Caco-2 (cell line): ENCODE data around the gene CEBPZOS. TPM values are rescaled to one million over a fixed set of nuclear protein-coding genes. Genes with fewer than 3 reads are reported as not detected.
"Not testable (repeated sequence)": the region's sequence is repeated elsewhere in the genome, so short reads cannot be mapped to it uniquely, and the experiment has no call there.

Experiments used
- BruUV-seq: library from RNA; stranded (reverse); fragments of 400-500 nt; replicated peaks from 2 replicates; lab custom pipeline; 2021; lab: Mats Ljungman, UMichigan
- CTCF ChIA-PET: fragments of 300-600 bp; sonication (Branson Sonifier 250); formaldehyde crosslinking; loops from one replicate; lab custom pipeline; 2022; ENCODE audit warnings: antibody characterized with exemption; lab: Charles Lee
- POLR2A ChIA-PET: fragments of 300-600 bp; sonication (Branson Sonifier 250); formaldehyde crosslinking; loops from one replicate; lab custom pipeline; 2022; ENCODE audit warnings: antibody characterized with exemption; lab: Charles Lee
- DNase-seq, 2 experiments: peaks; one replicate each; pipeline versions ENCODE4 v3.0.0 to v3.0.0-alpha.2; 2020 to 2022
- H3K27me3 ChIP-seq: replicated peaks from 2 replicates; pipeline ENCODE4 v1.6.0; 2011; ENCODE audit warnings: low read length; ENCODE audit not compliant: control insufficient read depth, insufficient read depth
- H3K36me3 ChIP-seq: 2 replicates; pipeline ENCODE4 v1.5.1; 2011; ENCODE audit warnings: low read length; ENCODE audit not compliant: control insufficient read depth, insufficient read depth
- H3K4me1 ChIP-seq: fragments of 250-450 bp; sonication (Bioruptor Pico); 2 replicates; pipeline ENCODE4 v1.5.1; 2020; ENCODE audit warnings: mild to moderate bottlenecking
- H3K4me3 ChIP-seq: 2 replicates; pipeline ENCODE4 v1.5.1; 2011; ENCODE audit warnings: low read depth, mild to moderate bottlenecking, control low read depth, low read length
- H3K9me3 ChIP-seq: fragments of 250-450 bp; sonication (Bioruptor Pico); 2 replicates; pipeline ENCODE4 v1.5.1; 2020; ENCODE audit warnings: mild to moderate bottlenecking, moderate library complexity
- H3K27ac Mint-ChIP-seq: one replicate; pipeline ENCODE4 v1.8.0; 2022; ENCODE audit warnings: mixed read lengths; ENCODE audit not compliant: unreplicated experiment
- H3K27me3 Mint-ChIP-seq: one replicate; pipeline ENCODE4 v1.8.0; 2022; ENCODE audit warnings: mixed read lengths; ENCODE audit not compliant: insufficient read depth, unreplicated experiment
- H3K36me3 Mint-ChIP-seq: one replicate; pipeline ENCODE4 v1.8.0; 2022; ENCODE audit warnings: mild to moderate bottlenecking, mixed read lengths; ENCODE audit not compliant: insufficient read depth, unreplicated experiment
- H3K4me1 Mint-ChIP-seq: one replicate; pipeline ENCODE4 v1.8.0; 2022; ENCODE audit warnings: low read depth, mixed read lengths; ENCODE audit not compliant: unreplicated experiment
- H3K4me3 Mint-ChIP-seq: one replicate; pipeline ENCODE4 v1.8.0; 2022; ENCODE audit warnings: mild to moderate bottlenecking, moderate library complexity, mixed read lengths; ENCODE audit not compliant: unreplicated experiment
- H3K9me3 Mint-ChIP-seq: one replicate; pipeline ENCODE4 v1.8.0; 2022; ENCODE audit warnings: mixed read lengths; ENCODE audit not compliant: unreplicated experiment
- intact Hi-C: fragments of 100-400 bp; cut with micrococcal nuclease; formaldehyde crosslinking; loops from one replicate; pipeline ENCODE4 v1.10.0; 2022; ENCODE audit not compliant: unreplicated experiment
- total RNA-seq: library from RNA; stranded (reverse); gene quantifications from 2 replicates; pipeline ENCODE4 v1.2.3, GENCODE V29; 2022
- TF ChIP-seq, protein P1 (sequence below), 2 experiments: fragments of 200-600 bp in 1 of 2; IDR thresholded peaks; 1 replicate in 1 of 2; 2 replicates in 1 of 2; pipeline versions ENCODE4 v1.5.1 to v1.8.0; 2011 to 2022; ENCODE audit warnings: antibody characterized with exemption in 1 of 2, control low read depth in 1 of 2, inconsistent platforms in 1 of 2, low read depth in 1 of 2, low read length in 1 of 2, mild to moderate bottlenecking in 1 of 2, moderate library complexity in 1 of 2; ENCODE audit not compliant: insufficient read depth in 1 of 2, severe bottlenecking in 1 of 2, unreplicated experiment in 1 of 2

CEBPZOS gene
- total RNA-seq, 1 experiment from 2014 or later = 56.0 TPM

DNA sequence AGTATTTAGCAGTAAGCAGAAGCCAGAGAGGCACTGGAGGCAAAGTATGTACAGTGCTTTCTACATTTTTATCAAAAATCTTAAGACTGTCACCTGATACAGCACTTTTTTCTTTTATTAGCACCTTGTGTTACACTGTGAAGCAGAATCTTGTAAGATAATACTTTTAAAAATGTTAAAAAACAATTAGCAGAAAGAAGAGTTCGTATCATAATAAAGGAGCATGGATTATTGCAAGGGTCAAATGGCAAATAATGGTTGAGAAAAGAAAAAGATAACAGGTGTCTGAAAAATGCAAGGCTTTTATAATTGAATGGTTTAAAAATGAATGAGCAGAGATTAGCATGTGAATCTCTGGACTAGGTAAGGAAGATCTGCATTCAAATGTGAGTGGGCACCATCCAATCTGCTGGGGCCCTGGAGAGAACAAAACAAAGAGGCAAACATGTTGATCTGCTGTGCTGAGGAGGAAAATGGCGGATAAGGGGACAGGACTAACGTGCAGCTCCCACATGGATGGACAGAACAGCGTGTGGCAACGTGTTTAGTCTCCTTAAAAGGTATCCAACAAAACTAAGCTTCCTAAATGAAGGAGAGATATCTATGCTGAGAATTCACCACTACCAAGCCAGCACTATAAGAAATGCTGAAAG, 9.5 kb downstream of the CEBPZOS start:
- Mint-ChIP-seq H3K4me1 (no peaks in the 10 kb centered on the region), H3K4me3 (no peak overlapping the region), H3K36me3 (peaks cover 95% of the 10 kb centered on the region), H3K27ac (peak overlapping the region; percentile 50), H3K9me3 (peaks cover 30% of the 10 kb centered on the region), H3K27me3 (no peaks in the 10 kb centered on the region)
- H3K36me3 ChIP-seq = peaks cover 10% of the 10 kb centered on the region; the same call in 1 of the 2 replicates
- TF ChIP-seq, protein P1, sequence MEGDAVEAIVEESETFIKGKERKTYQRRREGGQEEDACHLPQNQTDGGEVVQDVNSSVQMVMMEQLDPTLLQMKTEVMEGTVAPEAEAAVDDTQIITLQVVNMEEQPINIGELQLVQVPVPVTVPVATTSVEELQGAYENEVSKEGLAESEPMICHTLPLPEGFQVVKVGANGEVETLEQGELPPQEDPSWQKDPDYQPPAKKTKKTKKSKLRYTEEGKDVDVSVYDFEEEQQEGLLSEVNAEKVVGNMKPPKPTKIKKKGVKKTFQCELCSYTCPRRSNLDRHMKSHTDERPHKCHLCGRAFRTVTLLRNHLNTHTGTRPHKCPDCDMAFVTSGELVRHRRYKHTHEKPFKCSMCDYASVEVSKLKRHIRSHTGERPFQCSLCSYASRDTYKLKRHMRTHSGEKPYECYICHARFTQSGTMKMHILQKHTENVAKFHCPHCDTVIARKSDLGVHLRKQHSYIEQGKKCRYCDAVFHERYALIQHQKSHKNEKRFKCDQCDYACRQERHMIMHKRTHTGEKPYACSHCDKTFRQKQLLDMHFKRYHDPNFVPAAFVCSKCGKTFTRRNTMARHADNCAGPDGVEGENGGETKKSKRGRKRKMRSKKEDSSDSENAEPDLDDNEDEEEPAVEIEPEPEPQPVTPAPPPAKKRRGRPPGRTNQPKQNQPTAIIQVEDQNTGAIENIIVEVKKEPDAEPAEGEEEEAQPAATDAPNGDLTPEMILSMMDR (IDR thresholded peaks at IDR 0.05; ENCODE audit: insufficient read depth in 1 of 2, low read depth in 1 of 2, low read length in 1 of 2, severe bottlenecking in 1 of 2, unreplicated experiment in 1 of 2) = no peak
- no peak overlapping the region for H3K4me3 ChIP-seq
- ChIA-PET CTCF (no interaction called here), POLR2A (no interaction called here)
- no peaks in the 10 kb centered on the region for H3K4me1 ChIP-seq
- DNase-seq = no peak
- H3K27me3 ChIP-seq = no peaks in the 10 kb centered on the region
- H3K9me3 ChIP-seq = peaks cover 12% of the 10 kb centered on the region
- intact Hi-C loops = no loop called here
- BruUV-seq = no TSS peak

DNA sequence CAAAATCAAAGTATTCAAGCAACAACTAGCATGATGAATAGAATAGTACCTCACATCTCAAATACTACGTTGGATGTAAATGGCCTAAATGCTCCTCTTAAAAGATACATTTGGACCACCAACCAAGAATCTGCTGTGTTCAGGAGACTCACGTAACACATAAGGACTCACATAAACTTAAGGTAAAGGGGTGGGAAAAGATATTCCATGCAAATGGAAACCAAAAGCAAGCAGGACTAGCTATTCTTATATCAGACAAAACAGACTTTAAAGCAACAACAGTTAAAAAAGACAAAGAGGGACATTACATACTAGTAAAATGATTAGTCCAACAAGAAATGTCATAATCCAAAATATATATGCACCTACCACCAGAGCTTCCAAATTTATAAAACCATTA, 10.5 kb downstream of the CEBPZOS start:
- peaks cover 30% of the 10 kb centered on the region for H3K9me3 Mint-ChIP-seq

GRCh38 chr2:37211212-37211611, 14.9 kb downstream of the CEBPZOS start:
- no TSS peak for BruUV-seq
- DNase-seq = no peak
- H3K4me1 ChIP-seq = no peaks in the 10 kb centered on the region
- POLR2A ChIA-PET = no interaction called here
- Mint-ChIP-seq H3K27ac (no peak overlapping the region), H3K4me3 (no peak overlapping the region), H3K27me3 (no peaks in the 10 kb centered on the region), H3K36me3 (peaks cover 93% of the 10 kb centered on the region), H3K4me1 (no peaks in the 10 kb centered on the region), H3K9me3 (peaks cover 21% of the 10 kb centered on the region)
- peaks cover 5% of the 10 kb centered on the region for H3K36me3 ChIP-seq
- H3K9me3 ChIP-seq = peaks cover 6% of the 10 kb centered on the region; the same call in 1 of the 2 replicates
- TF ChIP-seq, protein P1 (IDR thresholded peaks at IDR 0.05; ENCODE audit: insufficient read depth in 1 of 2, low read depth in 1 of 2, low read length in 1 of 2, severe bottlenecking in 1 of 2, unreplicated experiment in 1 of 2) = no peak
- intact Hi-C loops = no loop called here
- no peak overlapping the region for H3K4me3 ChIP-seq
- CTCF ChIA-PET = no interaction called here
- H3K27me3 ChIP-seq = no peaks in the 10 kb centered on the region

More for the DNA sequence above, 10.5 kb downstream of the CEBPZOS start:
- DNase-seq, H3K36me3 ChIP-seq, POLR2A ChIA-PET, BruUV-seq, H3K4me3 Mint-ChIP-seq, H3K4me1 Mint-ChIP-seq, H3K4me3 ChIP-seq, CTCF ChIA-PET, intact Hi-C loops, H3K27me3 ChIP-seq, H3K4me1 ChIP-seq, H3K27ac Mint-ChIP-seq, H3K27me3 Mint-ChIP-seq: not testable (repeated sequence)
- H3K36me3 Mint-ChIP-seq = peaks cover 95% of the 10 kb centered on the region
- H3K9me3 ChIP-seq = peaks cover 12% of the 10 kb centered on the region
